OCI-M1 (cell line): ENCODE data around the gene GCKR.

Source experiments
- DNase-seq: peaks from one replicate; lab custom pipeline; 2025; lab: John Stamatoyannopoulos, UW

Gene GCKR

DNA sequence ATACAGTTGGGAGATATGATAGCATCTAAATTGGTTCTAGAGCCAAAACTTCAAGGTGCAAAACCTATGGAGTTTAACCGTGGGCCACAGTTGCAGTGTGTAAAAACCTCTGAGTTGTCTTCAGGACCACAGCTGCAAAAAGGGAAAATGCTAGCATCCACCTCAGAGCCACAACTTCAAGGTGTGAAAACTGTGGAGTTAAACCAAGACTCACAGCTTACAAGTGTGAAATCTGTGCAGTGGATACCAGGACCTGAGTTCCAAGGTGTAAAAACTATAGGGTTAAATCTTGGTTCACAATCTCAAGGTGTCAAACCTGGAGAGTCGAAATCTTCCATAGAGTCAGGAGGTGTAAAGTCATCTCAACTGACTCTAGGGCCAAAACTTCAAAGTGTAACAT is 75.8 kb downstream of the GCKR start:
- DNase-seq = no peak

- DNase-seq = no peak
Observed at GRCh38 chr2:27572998-27573429, 76.4 kb downstream of the GCKR start.
